ENCODE measurements around the gene PDZRN4. TPM values are rescaled to one million over a fixed set of nuclear protein-coding genes. Genes with fewer than 3 reads are reported as not detected.

PDZRN4 gene
- polyA plus RNA-seq, 1 donor from 2014 or later, result 46.7 TPM

DNA sequence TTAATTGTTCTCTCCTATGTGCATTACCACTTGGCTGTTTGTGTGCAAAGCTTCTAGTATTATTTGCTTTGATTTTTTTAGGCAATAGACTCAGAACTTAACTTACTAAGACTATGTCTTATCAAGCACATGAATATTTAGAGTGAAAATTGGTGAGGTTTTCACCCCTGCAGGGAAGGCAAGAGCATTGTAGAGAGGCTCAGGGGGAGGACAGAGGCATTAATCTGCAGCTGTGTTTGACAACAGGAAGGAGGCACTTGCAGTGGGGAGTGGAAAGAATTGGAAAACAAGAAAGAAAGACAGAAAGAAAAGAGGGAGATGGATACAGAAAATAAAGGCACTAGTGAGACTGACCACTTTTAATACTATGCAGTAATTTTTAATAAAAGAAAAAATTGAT lies 431.6 kb downstream of the PDZRN4 start:
- Histone ChIP-seq H3K36me3 (ENCODE audit: insufficient read depth, low read length) (no peaks in the 10 kb centered on the region), H3F3A (ENCODE audit: insufficient read depth, low read length, poor library complexity, severe bottlenecking) (no peaks in the 10 kb centered on the region), H3K27ac (ENCODE audit: low read length) (no peak overlapping the region), H3K27me3 (ENCODE audit: insufficient read depth, low read depth, low read length) (no peaks in the 10 kb centered on the region), H3K9ac (ENCODE audit: low read length) (no peak overlapping the region), H3K4me3 (ENCODE audit: low read length) (no peak overlapping the region), H2AFZ (ENCODE audit: low read depth, low read length) (no peak overlapping the region), H3K79me2 (replicated peaks; ENCODE audit: insufficient read depth, low read length) (no peaks in the 10 kb centered on the region), H3K9me2 (ENCODE audit: insufficient read depth, low read length) (no peaks in the 10 kb centered on the region), H3K9me3 (ENCODE audit: low read length) (no peaks in the 10 kb centered on the region), H3K4me2 (ENCODE audit: low read length) (peak overlapping the region; percentile 41), H4K20me1 (ENCODE audit: insufficient read depth) (no peaks in the 10 kb centered on the region)
- TF ChIP-seq RAD21 (conservative IDR thresholded peaks at IDR 0.05), result no peak

DNA sequence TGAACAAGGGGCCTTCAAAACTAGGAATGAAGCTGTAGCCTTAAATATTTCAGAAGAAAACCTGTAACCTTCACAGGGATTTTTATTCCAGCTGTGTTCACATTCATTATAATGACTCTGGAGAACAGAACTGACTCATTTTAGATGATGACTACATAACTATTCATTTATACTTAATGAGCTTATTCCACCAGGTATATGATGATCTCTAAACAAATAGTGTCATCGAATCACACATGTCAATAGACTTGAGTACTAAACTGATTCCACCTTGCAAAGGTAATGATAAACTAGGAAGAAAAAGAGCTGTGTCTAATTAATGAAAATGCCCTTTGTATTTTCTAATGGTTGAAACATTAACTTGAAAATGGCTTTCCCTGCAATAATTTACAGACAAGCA lies 433.2 kb downstream of the PDZRN4 start:
- no peak overlapping the region for H2AFZ ChIP-seq (ENCODE audit: low read depth, low read length)
- no peak for TF ChIP-seq REST (IDR thresholded peaks at IDR 0.05; ENCODE audit: borderline replicate concordance)
- no peak for TF ChIP-seq POLR2AphosphoS5 (IDR thresholded peaks at IDR 0.05)
- no peak for TF ChIP-seq RAD21 (conservative IDR thresholded peaks at IDR 0.05)
- TF ChIP-seq MXI1 (conservative IDR thresholded peaks at IDR 0.05; ENCODE audit: poor library complexity, severe bottlenecking), result no peak
- TF ChIP-seq EP300 (conservative IDR thresholded peaks at IDR 0.05; ENCODE audit: poor library complexity, severe bottlenecking), result no peak
- H3K9ac ChIP-seq (ENCODE audit: low read length), result no peak overlapping the region
- H4K20me1 ChIP-seq (ENCODE audit: insufficient read depth), result no peaks in the 10 kb centered on the region
- no peak overlapping the region for H3K4me3 ChIP-seq (ENCODE audit: low read length)
- no peak overlapping the region for H3K4me2 ChIP-seq (ENCODE audit: low read length)
- no peaks in the 10 kb centered on the region for H3F3A ChIP-seq (ENCODE audit: insufficient read depth, low read length, poor library complexity, severe bottlenecking)
- H3K27ac ChIP-seq (ENCODE audit: low read length), result no peak overlapping the region
- H3K79me2 ChIP-seq (replicated peaks; ENCODE audit: insufficient read depth, low read length), result no peaks in the 10 kb centered on the region
- no peaks in the 10 kb centered on the region for H3K9me2 ChIP-seq (ENCODE audit: insufficient read depth, low read length)
- no peaks in the 10 kb centered on the region for H3K27me3 ChIP-seq (ENCODE audit: insufficient read depth, low read depth, low read length)
- H3K9me3 ChIP-seq (ENCODE audit: low read length), result no peaks in the 10 kb centered on the region
- no peaks in the 10 kb centered on the region for H3K36me3 ChIP-seq (ENCODE audit: insufficient read depth, low read length)
